Neural progenitor cell (in vitro differentiated cells): ENCODE measurements around the gene SMC3. TPM values are rescaled to one million over a fixed set of nuclear protein-coding genes. Genes with fewer than 3 reads are reported as not detected.

Source experiments
- DNase-seq: peaks from one replicate; pipeline ENCODE4 v3.0.0-alpha.2; 2016; ENCODE audit warnings: low spot score
- H2AFZ ChIP-seq: fragments of 200-600 bp; sonication (generic); replicated peaks from 2 replicates; pipeline ENCODE4 v1.6.1; 2016; ENCODE audit warnings: antibody characterized with exemption
- H3F3A ChIP-seq: fragments of 200-600 bp; sonication (generic); 2 replicates; pipeline ENCODE4 v1.6.1; 2016; ENCODE audit warnings: antibody characterized with exemption, low read depth
- H3K27ac ChIP-seq: fragments of 200-600 bp; sonication (generic); 2 replicates; pipeline ENCODE4 v1.5.1; 2016; ENCODE audit warnings: mild to moderate bottlenecking
- H3K27me3 ChIP-seq: fragments of 200-600 bp; sonication (generic); 2 replicates; pipeline ENCODE4 v1.6.1; 2016; ENCODE audit warnings: mild to moderate bottlenecking, moderate library complexity
- H3K36me3 ChIP-seq: fragments of 200-600 bp; sonication (generic); 2 replicates; pipeline ENCODE4 v1.5.1; 2016
- H3K4me1 ChIP-seq: fragments of 200-600 bp; sonication (generic); 2 replicates; pipeline ENCODE4 v1.6.1; 2016; ENCODE audit warnings: mixed run types
- H3K4me2 ChIP-seq: fragments of 200-600 bp; sonication (generic); 2 replicates; pipeline ENCODE4 v1.6.1; 2016
- H3K4me3 ChIP-seq: fragments of 200-600 bp; sonication (generic); 2 replicates; pipeline ENCODE4 v1.5.1; 2016
- H3K79me2 ChIP-seq: fragments of 200-600 bp; sonication (generic); 2 replicates; pipeline ENCODE4 v1.6.1; 2016; ENCODE audit warnings: low read depth
- H3K9ac ChIP-seq: fragments of 200-600 bp; sonication (generic); 2 replicates; pipeline ENCODE4 v1.6.1; 2016
- H3K9me3 ChIP-seq: fragments of 200-600 bp; sonication (generic); 2 replicates; pipeline ENCODE4 v1.5.1; 2016; ENCODE audit warnings: low read depth
- H4K20me1 ChIP-seq: fragments of 200-600 bp; sonication (generic); 2 replicates; pipeline ENCODE4 v1.6.1; 2016; ENCODE audit warnings: low read depth
- H3K27ac Mint-ChIP-seq: 3 replicates; pipeline ENCODE4 v1.8.0; 2021; ENCODE audit warnings: mixed read lengths
- H3K27me3 Mint-ChIP-seq: 2 replicates; pipeline ENCODE4 v1.8.0; 2022; ENCODE audit warnings: low read depth, mild to moderate bottlenecking, inconsistent platforms, moderate library complexity, mixed read lengths; ENCODE audit not compliant: insufficient read depth
- H3K36me3 Mint-ChIP-seq: 3 replicates; pipeline ENCODE4 v1.8.0; 2021; ENCODE audit warnings: mixed read lengths
- H3K4me1 Mint-ChIP-seq: 3 replicates; pipeline ENCODE4 v1.8.0; 2021; ENCODE audit warnings: mixed read lengths
- H3K4me3 Mint-ChIP-seq: 3 replicates; pipeline ENCODE4 v1.8.0; 2021; ENCODE audit warnings: mild to moderate bottlenecking, moderate library complexity, mixed read lengths
- H3K9me3 Mint-ChIP-seq: 3 replicates; pipeline ENCODE4 v1.8.0; 2020; ENCODE audit warnings: mixed read lengths
- CTCF ChIP-seq: fragments of 200-600 bp; sonication (generic); IDR thresholded peaks from 2 replicates; pipeline ENCODE4 v1.5.1; 2017; ENCODE audit warnings: antibody characterized with exemption, mild to moderate bottlenecking
- EZH2 ChIP-seq: fragments of 200-600 bp; sonication (generic); IDR thresholded peaks from 2 replicates; pipeline ENCODE4 v1.6.1; 2017; ENCODE audit warnings: antibody characterized with exemption, mild to moderate bottlenecking, moderate library complexity
- EZH2phosphoT487 ChIP-seq: fragments of 200-600 bp; sonication (generic); IDR thresholded peaks from 2 replicates; pipeline ENCODE4 v1.6.1; 2017; ENCODE audit warnings: antibody characterized with exemption
- total RNA-seq: library from RNA; depleted of rRNA; stranded (reverse); fragments of >200 nt; gene quantifications from 2 replicates; pipeline ENCODE4 v1.2.3, GENCODE V29; 2015; ENCODE audit warnings: low replicate concordance

SMC3 gene
- total RNA-seq, result 72.0 and 109 TPM in 2 replicates

DNA sequence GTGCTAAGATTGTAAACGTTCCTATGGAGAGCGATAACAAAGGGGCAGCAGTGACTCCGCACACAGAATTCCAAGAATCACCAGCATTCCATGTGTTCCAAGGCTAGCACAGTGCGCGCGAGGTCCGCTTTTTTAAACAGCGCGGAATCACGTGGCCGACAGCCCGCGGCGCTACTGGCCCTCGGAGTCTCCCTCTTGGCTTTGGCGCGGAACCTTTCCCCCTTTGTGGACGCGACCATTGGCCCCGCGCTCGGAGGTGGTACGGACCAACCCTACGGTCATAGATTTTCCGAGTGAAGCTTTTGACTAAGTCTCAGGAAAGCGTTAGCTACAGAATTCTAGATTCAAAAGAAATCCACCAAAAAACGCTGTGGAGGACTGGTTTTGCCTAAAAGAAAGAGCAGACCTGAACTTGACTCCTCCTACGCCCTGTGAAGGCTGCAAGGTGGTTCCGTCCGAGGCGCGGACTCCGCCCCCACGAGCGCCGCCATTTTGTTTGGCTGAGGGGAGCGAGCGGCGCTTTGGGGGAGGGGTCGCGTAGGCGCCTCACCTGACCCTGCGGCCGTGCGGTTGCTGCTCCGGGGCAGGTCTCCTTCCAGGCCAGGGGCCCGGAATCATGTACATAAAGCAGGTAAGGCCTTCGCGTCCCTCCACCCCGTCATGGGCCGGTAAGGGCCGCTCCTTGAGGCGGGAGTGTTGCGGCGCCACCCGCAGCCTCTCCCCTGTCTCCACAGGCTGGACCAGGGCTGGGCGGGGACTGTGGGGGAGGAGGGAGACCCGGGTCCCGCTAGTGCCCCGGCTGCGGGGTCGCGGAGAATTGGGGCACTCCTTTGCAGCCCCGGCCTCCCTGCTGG lies at the start of gene SMC3:
Gene SMC3 (plus strand): TSS at position 495 of the 854 bp plus-strand sequence. CDS start 122 bp downstream, at position 617.
- H3F3A ChIP-seq, result peaks cover 15% of the 10 kb centered on the region
- no peaks in the 10 kb centered on the region for H3K36me3 ChIP-seq
- H3K27me3 ChIP-seq, result no peaks in the 10 kb centered on the region
- H3K36me3 Mint-ChIP-seq, result peaks cover 7% of the 10 kb centered on the region
- peaks cover 28% of the 10 kb centered on the region for H3K4me1 ChIP-seq
- H3K27ac Mint-ChIP-seq, result peak within 1 kb of the TSS; percentile 100
- peaks cover 49% of the 10 kb centered on the region for H3K79me2 ChIP-seq
- peak within 1 kb of the TSS; percentile 99 for H3K4me3 Mint-ChIP-seq
- H3K4me1 Mint-ChIP-seq, result peaks cover 51% of the 10 kb centered on the region
- H3K9me3 Mint-ChIP-seq, result no peaks in the 10 kb centered on the region
- peaks cover 2% of the 10 kb centered on the region for H3K27me3 Mint-ChIP-seq
- TF ChIP-seq EZH2phosphoT487 (peak; percentile 7), CTCF (no peak)
- peak within 1 kb of the TSS; percentile 86 for H2AFZ ChIP-seq
- peak; percentile 99 for DNase-seq
- peak within 1 kb of the TSS; percentile 88 for H3K4me3 ChIP-seq
- H3K9me3 ChIP-seq, result no peaks in the 10 kb centered on the region
- H3K4me2 ChIP-seq, result peak within 1 kb of the TSS; percentile 83
- H4K20me1 ChIP-seq, result peaks cover 45% of the 10 kb centered on the region
- H3K27ac ChIP-seq, result peak within 1 kb of the TSS; percentile 94
- H3K9ac ChIP-seq, result peak within 1 kb of the TSS; percentile 85

DNA sequence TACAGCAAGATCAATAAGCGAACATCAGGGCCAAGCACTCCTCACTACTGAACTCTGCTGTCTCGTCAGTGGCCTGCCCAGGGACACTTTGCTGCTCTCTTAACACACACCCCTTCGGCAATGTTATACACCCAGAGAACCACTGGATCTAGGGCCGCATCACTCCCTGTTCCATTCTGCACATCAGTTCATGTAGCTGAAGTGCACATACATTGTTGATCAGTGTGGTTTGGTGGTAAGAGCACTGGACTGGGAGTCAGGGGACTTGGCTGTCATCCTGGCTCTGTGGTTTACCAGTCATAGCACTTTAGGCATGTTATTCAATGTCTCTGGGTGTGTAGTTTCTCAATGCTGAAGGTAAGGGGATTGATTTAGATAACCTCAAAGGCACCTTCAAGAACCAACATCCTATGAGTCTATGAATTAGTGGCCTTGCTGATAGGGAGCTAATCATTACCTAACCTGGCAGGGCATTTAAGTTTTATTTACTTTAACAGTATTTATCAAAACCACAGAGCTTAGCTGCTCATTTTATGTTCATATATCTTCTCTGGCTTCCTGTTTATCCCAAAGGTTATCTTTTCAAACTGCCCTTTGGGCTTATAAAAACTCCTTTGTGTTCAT lies 45.0 kb upstream of the SMC3 start:
- Histone ChIP-seq H3K4me2 (no peak overlapping the region), H3K9me3 (no peaks in the 10 kb centered on the region), H3K9ac (no peak overlapping the region), H3K36me3 (no peaks in the 10 kb centered on the region), H3K4me1 (no peaks in the 10 kb centered on the region), H2AFZ (no peak overlapping the region), H3K27ac (no peak overlapping the region), H3K79me2 (no peaks in the 10 kb centered on the region), H3K4me3 (no peak overlapping the region), H3F3A (no peaks in the 10 kb centered on the region), H4K20me1 (no peaks in the 10 kb centered on the region), H3K27me3 (no peaks in the 10 kb centered on the region)
- TF ChIP-seq EZH2phosphoT487, result no peak
- no peak for TF ChIP-seq EZH2
- no peak for TF ChIP-seq CTCF
- DNase-seq, result no peak
- H3K27ac Mint-ChIP-seq, result no peak overlapping the region
- H3K4me3 Mint-ChIP-seq, result no peak overlapping the region
- H3K36me3 Mint-ChIP-seq, result no peaks in the 10 kb centered on the region
- peaks cover 2% of the 10 kb centered on the region for H3K4me1 Mint-ChIP-seq
- H3K27me3 Mint-ChIP-seq, result peaks cover 5% of the 10 kb centered on the region
- no peaks in the 10 kb centered on the region for H3K9me3 Mint-ChIP-seq

DNA sequence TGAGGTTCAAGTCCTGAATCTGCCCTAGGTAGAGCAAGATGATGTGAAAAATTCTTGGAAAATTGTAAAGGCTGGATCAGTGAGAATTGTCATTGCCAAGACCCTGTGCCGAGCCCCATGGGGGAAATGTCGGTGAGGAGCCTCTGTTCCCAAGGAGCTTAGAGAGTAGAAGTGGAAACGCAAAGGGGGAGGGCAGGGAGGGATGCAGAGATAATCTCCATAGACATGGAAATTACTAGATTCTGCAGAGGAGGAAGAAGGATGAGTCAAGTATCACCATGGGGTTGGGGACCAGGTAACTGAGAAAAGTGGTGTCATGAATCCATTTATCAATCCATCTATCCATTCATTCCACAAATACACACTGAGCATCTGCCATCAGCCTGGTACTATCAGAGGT lies 43.8 kb upstream of the SMC3 start:
- no peaks in the 10 kb centered on the region for H3K4me1 ChIP-seq
- H3K9ac ChIP-seq, result no peak overlapping the region
- H3K27me3 ChIP-seq, result no peaks in the 10 kb centered on the region
- no peak overlapping the region for H3K4me3 ChIP-seq
- no peaks in the 10 kb centered on the region for H3K9me3 ChIP-seq
- H3K36me3 ChIP-seq, result no peaks in the 10 kb centered on the region
- H3K4me1 Mint-ChIP-seq, result peaks cover 2% of the 10 kb centered on the region
- H3F3A ChIP-seq, result no peaks in the 10 kb centered on the region
- no peak overlapping the region for H3K27ac Mint-ChIP-seq
- no peak overlapping the region for H3K27ac ChIP-seq
- H3K79me2 ChIP-seq, result no peaks in the 10 kb centered on the region
- DNase-seq, result no peak
- H4K20me1 ChIP-seq, result no peaks in the 10 kb centered on the region
- H3K4me2 ChIP-seq, result no peak overlapping the region
- H3K36me3 Mint-ChIP-seq, result no peaks in the 10 kb centered on the region
- H3K9me3 Mint-ChIP-seq, result no peaks in the 10 kb centered on the region
- no peak overlapping the region for H2AFZ ChIP-seq
- TF ChIP-seq EZH2phosphoT487, result no peak
- TF ChIP-seq CTCF, result no peak
- H3K4me3 Mint-ChIP-seq, result no peak overlapping the region
- H3K27me3 Mint-ChIP-seq, result peaks cover 5% of the 10 kb centered on the region
